ENCODE results near the gene PLCH2.

DNA sequence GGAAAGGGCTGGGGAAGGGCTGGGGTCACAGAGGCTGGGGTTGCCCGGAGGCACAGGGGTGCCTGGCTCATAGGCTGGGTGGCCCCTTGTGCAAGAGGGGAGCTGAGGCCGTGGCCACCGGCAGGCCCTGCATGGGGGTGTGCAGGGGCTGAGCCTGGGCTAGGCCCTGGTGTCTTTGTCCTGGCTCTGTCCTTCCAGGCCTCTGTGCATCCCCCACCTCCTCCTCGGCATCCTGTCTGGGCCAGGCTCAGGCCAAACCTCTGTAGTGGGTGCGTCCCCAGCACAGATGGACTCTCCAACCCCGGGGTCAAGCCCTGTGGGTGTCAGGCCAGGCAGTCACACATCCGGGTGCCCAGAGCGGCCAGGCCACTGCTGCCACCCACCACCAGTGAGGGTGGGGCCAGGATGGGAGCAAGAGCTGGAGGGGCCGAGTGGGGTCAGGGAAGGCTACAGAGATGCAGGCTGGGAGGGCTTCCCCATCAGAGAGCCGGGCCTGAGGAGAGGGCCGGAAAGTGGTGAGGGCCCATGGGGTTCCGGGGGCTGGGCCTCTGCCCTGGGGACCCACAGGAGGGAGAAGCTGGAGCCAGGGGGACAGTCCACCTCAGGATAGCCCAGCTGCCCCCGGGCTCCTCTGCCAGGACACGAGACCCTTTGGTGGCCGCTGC is 30.9 kb downstream of the PLCH2 start:
- TF ChIP-seq, protein P1, sequence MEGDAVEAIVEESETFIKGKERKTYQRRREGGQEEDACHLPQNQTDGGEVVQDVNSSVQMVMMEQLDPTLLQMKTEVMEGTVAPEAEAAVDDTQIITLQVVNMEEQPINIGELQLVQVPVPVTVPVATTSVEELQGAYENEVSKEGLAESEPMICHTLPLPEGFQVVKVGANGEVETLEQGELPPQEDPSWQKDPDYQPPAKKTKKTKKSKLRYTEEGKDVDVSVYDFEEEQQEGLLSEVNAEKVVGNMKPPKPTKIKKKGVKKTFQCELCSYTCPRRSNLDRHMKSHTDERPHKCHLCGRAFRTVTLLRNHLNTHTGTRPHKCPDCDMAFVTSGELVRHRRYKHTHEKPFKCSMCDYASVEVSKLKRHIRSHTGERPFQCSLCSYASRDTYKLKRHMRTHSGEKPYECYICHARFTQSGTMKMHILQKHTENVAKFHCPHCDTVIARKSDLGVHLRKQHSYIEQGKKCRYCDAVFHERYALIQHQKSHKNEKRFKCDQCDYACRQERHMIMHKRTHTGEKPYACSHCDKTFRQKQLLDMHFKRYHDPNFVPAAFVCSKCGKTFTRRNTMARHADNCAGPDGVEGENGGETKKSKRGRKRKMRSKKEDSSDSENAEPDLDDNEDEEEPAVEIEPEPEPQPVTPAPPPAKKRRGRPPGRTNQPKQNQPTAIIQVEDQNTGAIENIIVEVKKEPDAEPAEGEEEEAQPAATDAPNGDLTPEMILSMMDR (conservative IDR thresholded peaks at IDR 0.05; ENCODE audit: low read depth, low read length) = no peak
- TF ChIP-seq EZH2 (IDR thresholded peaks at IDR 0.05; ENCODE audit: borderline replicate concordance, low read depth, low read length, poor library complexity, severe bottlenecking) = no peak

All from A673 (cell line).